HG03108 (cell line): ENCODE results near the gene SLC9A5.

ENCODE experiments used
- ATAC-seq: cut with Tn5 transposase; IDR thresholded peaks from one replicate; pipeline ENCODE4 v1.9.1; 2021; ENCODE audit warnings: moderate library complexity; ENCODE audit not compliant: unreplicated experiment

SLC9A5 gene, protein sequence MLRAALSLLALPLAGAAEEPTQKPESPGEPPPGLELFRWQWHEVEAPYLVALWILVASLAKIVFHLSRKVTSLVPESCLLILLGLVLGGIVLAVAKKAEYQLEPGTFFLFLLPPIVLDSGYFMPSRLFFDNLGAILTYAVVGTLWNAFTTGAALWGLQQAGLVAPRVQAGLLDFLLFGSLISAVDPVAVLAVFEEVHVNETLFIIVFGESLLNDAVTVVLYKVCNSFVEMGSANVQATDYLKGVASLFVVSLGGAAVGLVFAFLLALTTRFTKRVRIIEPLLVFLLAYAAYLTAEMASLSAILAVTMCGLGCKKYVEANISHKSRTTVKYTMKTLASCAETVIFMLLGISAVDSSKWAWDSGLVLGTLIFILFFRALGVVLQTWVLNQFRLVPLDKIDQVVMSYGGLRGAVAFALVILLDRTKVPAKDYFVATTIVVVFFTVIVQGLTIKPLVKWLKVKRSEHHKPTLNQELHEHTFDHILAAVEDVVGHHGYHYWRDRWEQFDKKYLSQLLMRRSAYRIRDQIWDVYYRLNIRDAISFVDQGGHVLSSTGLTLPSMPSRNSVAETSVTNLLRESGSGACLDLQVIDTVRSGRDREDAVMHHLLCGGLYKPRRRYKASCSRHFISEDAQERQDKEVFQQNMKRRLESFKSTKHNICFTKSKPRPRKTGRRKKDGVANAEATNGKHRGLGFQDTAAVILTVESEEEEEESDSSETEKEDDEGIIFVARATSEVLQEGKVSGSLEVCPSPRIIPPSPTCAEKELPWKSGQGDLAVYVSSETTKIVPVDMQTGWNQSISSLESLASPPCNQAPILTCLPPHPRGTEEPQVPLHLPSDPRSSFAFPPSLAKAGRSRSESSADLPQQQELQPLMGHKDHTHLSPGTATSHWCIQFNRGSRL

DNA sequence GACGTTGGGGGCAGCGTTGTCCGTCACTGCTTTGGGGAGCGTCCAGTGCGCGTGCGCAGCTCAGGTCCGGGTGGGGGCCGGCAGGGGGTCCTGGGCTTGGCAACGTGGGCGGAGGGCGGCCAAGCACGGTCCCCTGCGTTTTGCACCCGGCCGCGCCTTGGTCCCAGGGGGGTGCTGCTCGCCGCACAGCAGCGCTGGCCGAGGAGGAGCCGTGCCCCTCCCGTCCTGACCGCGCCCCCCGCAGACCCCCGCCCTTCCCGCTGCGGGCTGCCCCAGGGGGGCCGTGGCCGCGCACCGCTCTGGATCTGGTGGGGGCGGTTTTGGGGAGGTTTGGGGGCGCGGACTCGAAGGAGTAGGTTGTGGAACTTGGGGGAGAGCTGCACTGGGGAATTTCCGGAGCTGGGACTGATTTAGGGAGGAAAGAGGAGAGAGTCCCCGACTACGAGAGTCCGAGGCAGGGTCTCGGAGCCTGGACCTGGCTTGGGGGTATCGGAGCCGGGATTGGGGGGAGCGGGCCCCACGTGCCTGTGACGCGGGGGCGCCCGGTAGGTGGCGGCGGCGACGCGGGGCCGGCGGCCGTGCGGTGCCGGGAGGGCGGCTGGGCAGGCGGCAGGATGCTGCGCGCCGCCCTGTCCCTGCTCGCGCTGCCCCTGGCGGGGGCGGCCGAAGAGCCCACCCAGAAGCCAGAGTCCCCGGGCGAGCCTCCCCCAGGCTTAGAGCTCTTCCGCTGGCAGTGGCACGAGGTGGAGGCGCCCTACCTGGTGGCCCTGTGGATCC is at the start of gene SLC9A5:
SLC9A5 (plus strand) TSS at position 579 of the 777 bp plus-strand sequence; CDS start at position 615, 36 bp downstream.
- ATAC-seq: no peak

GRCh38 chr16:67199011-67199807 is 49.6 kb upstream of the SLC9A5 start, which contains the start of gene ELMO3:
Gene ELMO3, plus strand, starts transcription at chr16:67199131. Its CDS starts 196 bp downstream, at chr16:67199327.
- ATAC-seq: no peak

DNA sequence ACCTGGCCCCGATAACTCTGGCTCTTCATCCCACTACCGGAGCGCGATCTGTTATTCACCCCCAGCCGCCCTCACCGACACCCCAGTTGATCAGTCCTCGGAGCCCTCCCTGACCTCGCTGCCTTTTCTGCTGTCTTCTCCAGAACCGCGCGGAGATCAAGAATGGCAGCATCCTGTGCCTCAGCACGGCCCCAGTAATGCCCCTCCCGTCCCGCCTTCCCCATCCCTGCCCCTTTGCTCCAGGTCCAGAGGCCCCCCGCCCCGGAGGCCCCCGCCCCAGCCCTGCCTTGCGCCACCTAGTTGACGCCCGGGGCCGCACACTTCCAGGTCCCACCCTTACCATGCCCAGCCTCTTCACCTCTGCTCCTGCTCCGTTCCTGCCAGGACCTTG is 49.0 kb upstream of the SLC9A5 start:
- ATAC-seq: no peak

- ATAC-seq: no peak
Measured at GRCh38 chr16:67200491-67200890, 48.3 kb upstream of the SLC9A5 start.

- ATAC-seq: no peak
Measured at GRCh38 chr16:67201411-67202345, 47.1 kb upstream of the SLC9A5 start.

- ATAC-seq: no peak
Measured at GRCh38 chr16:67202426-67202825, 46.4 kb upstream of the SLC9A5 start.

- ATAC-seq: no peak
Measured at GRCh38 chr16:67202956-67203493, 45.8 kb upstream of the SLC9A5 start.

GRCh38 chr16:67204076-67204475 is 44.7 kb upstream of the SLC9A5 start:
- no peak for ATAC-seq

- no peak for ATAC-seq
Measured at GRCh38 chr16:67206129-67206837, 42.5 kb upstream of the SLC9A5 start.

DNA sequence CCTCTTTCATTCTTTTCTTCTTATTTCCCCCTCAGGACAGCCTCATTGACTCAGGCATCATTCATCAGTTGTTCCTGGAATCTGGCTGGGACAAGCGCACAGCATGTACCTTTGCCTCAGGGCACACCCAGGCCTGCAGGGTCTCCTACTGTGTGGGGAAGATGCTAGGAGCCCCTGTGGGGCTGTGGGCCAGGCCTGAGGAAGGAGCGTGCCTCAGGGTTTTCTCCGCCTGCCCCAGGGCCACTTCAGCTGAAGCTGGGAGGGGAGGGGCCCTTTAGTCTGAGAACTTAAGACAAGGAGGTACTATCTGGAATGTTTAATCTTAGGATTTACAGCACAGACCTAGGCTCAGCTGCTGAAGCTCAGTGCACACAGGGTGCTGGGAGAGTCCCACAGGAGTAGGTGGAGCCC is 41.9 kb upstream of the SLC9A5 start:
- ATAC-seq: no peak

DNA sequence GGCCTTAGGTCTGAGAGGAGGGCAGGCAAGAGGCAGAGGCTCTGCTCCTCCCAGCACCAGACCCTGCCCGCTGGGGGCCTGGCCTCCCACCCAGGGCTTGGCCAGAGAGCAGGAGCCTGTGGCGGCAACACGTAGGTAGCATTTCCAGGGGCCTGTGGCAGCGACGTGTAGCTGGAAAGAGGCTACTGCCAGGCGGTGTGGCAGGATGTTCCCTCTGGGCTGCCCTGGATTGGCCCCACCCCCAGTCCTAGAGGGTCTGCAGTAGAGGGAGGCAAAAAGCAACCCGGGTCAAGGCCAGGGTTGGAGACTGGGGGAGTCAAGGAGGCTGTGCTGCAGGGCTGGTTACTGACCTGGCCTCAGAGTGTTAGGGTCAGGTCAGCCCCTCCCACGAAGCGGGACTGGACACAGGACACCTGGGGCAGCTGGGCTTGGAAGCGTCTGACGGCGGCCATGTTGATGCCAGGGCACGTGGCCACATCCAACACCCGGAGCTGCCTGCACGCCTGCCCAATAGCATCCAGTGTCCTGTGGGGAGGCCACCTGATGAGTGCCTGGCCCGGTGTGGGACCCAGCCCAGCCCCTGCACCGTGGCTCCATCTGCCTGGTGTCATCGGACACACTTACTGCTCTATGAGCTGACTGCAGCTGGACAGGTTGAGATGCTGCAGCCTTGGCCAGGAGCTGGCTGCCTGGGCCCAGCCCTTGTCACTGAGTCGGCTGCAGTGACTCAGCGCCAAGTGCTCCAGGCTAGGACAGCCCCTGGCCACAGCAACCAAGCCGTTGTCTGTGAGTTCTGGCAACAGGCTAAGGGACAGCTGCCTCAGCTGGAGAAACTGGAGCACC is 41.3 kb upstream of the SLC9A5 start:
- ATAC-seq: no peak

- ATAC-seq: no peak
Measured at GRCh38 chr16:67208154-67208896, 40.5 kb upstream of the SLC9A5 start.

DNA sequence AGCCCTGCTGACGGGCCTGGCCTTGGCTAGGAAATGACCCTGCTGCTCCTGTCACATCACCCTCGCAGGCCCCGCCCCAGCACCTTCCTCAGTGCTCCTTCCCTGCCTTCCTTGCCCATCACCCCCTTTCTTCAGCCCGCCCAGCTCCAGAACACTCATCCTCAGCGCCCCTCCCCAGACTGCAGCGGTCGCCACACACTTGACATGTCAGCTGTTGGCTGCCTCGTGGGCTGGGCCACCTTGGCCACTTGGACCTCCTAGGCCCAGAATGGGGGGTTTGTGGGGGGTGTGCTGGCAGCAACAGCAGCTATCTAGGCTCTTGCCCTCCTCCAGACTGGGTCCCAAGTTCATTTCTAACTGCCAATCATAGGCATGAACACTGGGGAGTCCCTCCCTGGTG is 39.2 kb upstream of the SLC9A5 start:
- ATAC-seq: no peak

DNA sequence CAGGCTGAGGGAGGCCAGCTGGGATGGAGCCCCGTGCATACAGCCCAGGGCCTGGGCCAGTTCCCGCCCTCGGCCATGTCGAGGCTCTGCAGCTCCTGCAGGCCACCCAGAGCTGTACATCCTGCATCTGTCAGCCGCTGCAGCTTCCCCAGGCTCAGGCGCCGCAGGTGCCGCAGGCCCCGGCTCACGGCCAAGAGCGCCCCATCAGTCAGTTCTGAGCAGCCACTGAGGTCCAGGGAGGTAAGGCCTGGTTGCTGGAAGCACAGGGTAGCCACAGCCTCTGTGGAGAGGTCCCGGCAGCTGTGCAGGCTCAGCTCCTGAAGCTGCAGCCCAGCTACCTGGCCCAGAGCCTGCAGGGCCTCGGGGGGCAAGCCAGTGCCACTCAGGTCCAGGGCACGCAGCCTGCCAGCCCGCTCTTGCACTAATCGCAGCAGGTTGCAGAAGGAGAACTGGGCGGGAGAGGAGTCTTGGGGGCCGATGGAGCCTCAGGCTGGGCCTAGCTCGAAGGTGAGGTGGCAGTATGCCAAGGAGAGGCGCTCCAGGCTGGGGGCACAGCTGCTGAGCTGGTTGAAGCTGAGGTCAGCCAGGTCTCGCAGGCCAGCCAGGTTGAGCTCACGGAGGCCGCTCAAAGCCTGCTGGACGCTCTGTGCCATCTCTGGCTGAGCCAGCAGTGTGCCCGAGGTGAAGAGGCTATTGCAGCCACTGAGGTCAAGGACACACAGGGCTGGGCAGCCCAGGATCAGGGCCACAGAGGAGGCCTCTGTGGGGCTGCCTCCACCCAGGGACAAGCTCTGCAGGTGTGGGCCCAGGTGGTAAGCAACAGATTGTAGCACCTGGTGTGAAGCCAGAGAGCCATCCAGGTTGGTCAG is 38.5 kb upstream of the SLC9A5 start:
- no peak for ATAC-seq

DNA sequence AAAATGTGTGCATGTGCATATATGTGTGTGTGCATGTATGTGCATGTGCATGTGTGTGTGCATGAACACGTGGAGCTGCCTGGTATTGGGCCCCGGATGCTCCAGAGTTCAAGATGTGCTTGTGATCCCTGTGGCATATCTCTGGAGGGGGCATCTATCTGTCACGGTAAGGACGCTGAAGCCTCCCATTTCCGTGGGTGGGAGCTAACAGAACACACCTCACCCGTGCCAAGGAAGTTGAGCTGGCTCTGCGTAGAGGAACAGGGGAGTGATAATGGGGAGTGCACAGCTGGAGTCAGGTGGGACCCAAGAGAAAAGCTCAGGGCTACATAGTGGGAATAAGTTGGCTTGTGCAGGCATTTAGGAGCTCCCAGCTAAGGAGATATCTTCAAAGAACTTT is 37.1 kb upstream of the SLC9A5 start:
- no peak for ATAC-seq

DNA sequence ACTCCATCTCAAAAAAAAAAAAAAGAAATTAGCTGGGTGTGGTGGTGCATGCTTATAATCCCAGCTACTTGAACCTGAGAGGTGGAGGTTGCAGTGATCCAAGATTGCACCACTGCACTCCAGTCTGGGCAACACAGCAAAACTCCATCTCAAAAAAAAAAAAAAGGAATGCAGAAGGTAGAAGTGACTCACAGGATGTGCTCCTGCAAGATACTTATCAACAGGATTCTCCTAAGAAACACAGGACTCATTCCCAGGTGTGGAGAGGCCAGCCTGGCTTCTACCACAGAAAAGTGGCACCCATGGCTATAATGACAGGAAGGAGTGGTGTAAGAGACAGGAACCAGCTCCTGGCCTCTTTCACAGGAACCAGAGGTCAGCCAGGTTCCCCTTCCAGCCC is 36.0 kb upstream of the SLC9A5 start:
- ATAC-seq: no peak
